Tibial nerve (tissue), 4 donors: ENCODE measurements around the gene SENP1. TPM values are rescaled to one million over a fixed set of nuclear protein-coding genes. Genes with fewer than 3 reads are reported as not detected.

Source experiments
- DNase-seq, 2 donors: peaks; one replicate each; pipeline ENCODE4 v3.0.0-alpha.2; 2019; ENCODE audit warnings: low spot score in 2 of 2
- H3K27ac ChIP-seq, 4 donors: fragments of 200-600 bp; sonication (generic) in 3 of 4; one replicate each; pipeline ENCODE4 v1.5.1; 2017 to 2019; ENCODE audit warnings: mild to moderate bottlenecking in 1 of 4
- H3K27me3 ChIP-seq, 2 donors: fragments of 200-600 bp; sonication (generic) in 1 of 2; one replicate each; pipeline versions ENCODE4 v1.5.1 to v1.6.0; 2017 to 2019
- H3K36me3 ChIP-seq, 3 donors: fragments of 200-600 bp; sonication (generic); one replicate each; pipeline ENCODE4 v1.5.1; 2018 to 2019
- H3K4me1 ChIP-seq, 4 donors: fragments of 200-600 bp; sonication (generic) in 3 of 4; one replicate each; pipeline ENCODE4 v1.5.1; 2017 to 2019
- H3K4me3 ChIP-seq, 4 donors: fragments of 200-600 bp; sonication (generic) in 3 of 4; one replicate each; pipeline ENCODE4 v1.5.1; 2017 to 2019; ENCODE audit warnings: mild to moderate bottlenecking in 1 of 4, moderate library complexity in 1 of 4
- H3K9me3 ChIP-seq, 4 donors: fragments of 200-600 bp; sonication (generic) in 3 of 4; one replicate each; pipeline ENCODE4 v1.5.1; 2017 to 2019
- CTCF ChIP-seq, 5 experiments: fragments of 200-600 bp in 3 of 5; fragments of 450-650 bp in 2 of 5; sonication (generic) in 3 of 5; IDR thresholded peaks; one replicate each; pipeline ENCODE4 v1.5.1; 2016 to 2019; ENCODE audit warnings: antibody characterized with exemption in 5 of 5, mild to moderate bottlenecking in 3 of 5, moderate library complexity in 2 of 5
- EP300 ChIP-seq, 2 donors: sonication (generic); formaldehyde crosslinking; IDR thresholded peaks; one replicate each; pipeline ENCODE4 v1.6.1; 2017; ENCODE audit warnings: antibody characterized with exemption in 2 of 2, mild to moderate bottlenecking in 1 of 2
- POLR2A ChIP-seq, 2 donors: fragments of 450-650 bp; IDR thresholded peaks; one replicate each; pipeline ENCODE4 v1.6.1; 2017; ENCODE audit warnings: antibody characterized with exemption in 2 of 2, mild to moderate bottlenecking in 2 of 2, moderate library complexity in 2 of 2
- WGBS, 2 donors: methylation state at CpG; one replicate each; pipeline ENCODE4 v1.1.5; 2018; 5-methylcytosine and 5-hydroxymethylcytosine counted together
- total RNA-seq, 4 donors: library from RNA; depleted of rRNA; stranded (reverse); fragments of >200 nt; gene quantifications; one replicate each; pipeline ENCODE4 v1.1.0, GENCODE V29; 2016

SENP1 gene
- total RNA-seq, 4 donors from 2014 or later, result 14.7 to 40.0 (median 21.1) TPM

- WGBS, 2 donors, result 71 to 78% methylated on average over 7 of the region's 7 CpGs
- TF ChIP-seq CTCF (IDR thresholded peaks at IDR 0.05), result no peak
- no peak for TF ChIP-seq EP300 (IDR thresholded peaks at IDR 0.05)
- Histone ChIP-seq H3K27ac (no peak overlapping the region), H3K4me1 (no peaks in the 10 kb centered on the region), H3K27me3 (peaks cover 0 to 14% of the 10 kb centered on the region in 2 donors), H3K9me3 (no peaks in the 10 kb centered on the region), H3K4me3 (no peak overlapping the region), H3K36me3 (no peaks in the 10 kb centered on the region)
- DNase-seq, result no peak
Observed at GRCh38 chr12:48022676-48023385, 83.0 kb downstream of the SENP1 start.

GRCh38 chr12:48022180-48022521, 83.7 kb downstream of the SENP1 start:
- H3K4me1 ChIP-seq, result no peaks in the 10 kb centered on the region
- no peak overlapping the region for H3K27ac ChIP-seq
- DNase-seq, result no peak
- 68 to 69% methylated on average over 3 of the region's 3 CpGs for WGBS, 2 donors
- no peak for TF ChIP-seq CTCF (IDR thresholded peaks at IDR 0.05)
- TF ChIP-seq POLR2A (IDR thresholded peaks at IDR 0.05), result no peak
- no peak for TF ChIP-seq EP300 (IDR thresholded peaks at IDR 0.05)
- H3K9me3 ChIP-seq, result no peaks in the 10 kb centered on the region
- no peaks in the 10 kb centered on the region for H3K36me3 ChIP-seq
- H3K27me3 ChIP-seq, result peaks cover 0 to 14% of the 10 kb centered on the region in 2 donors
- no peak overlapping the region for H3K4me3 ChIP-seq

- Histone ChIP-seq H3K9me3 (no peaks in the 10 kb centered on the region), H3K27me3 (peaks cover 0 to 16% of the 10 kb centered on the region in 2 donors), H3K27ac (no peak overlapping the region), H3K4me1 (no peaks in the 10 kb centered on the region), H3K36me3 (no peaks in the 10 kb centered on the region), H3K4me3 (no peak overlapping the region)
- DNase-seq, result no peak
- 40 to 41% methylated on average over 5 of the region's 5 CpGs for WGBS, 2 donors
- TF ChIP-seq POLR2A (IDR thresholded peaks at IDR 0.05) (no peak), EP300 (IDR thresholded peaks at IDR 0.05) (no peak), CTCF (IDR thresholded peaks at IDR 0.05) (no peak)
Observed at GRCh38 chr12:48021485-48022179, 84.2 kb downstream of the SENP1 start.

GRCh38 chr12:48019639-48020265, 86.1 kb downstream of the SENP1 start:
- H3K4me3 ChIP-seq, result no peak overlapping the region
- peaks cover 0 to 21% of the 10 kb centered on the region in 2 donors for H3K27me3 ChIP-seq
- no peaks in the 10 kb centered on the region for H3K9me3 ChIP-seq

More at GRCh38 chr12:48019639-48020265, 86.1 kb downstream of the SENP1 start:
- 56 to 71% methylated on average over 3 of the region's 3 CpGs for WGBS, 2 donors
- no peak for DNase-seq
- no peak overlapping the region for H3K27ac ChIP-seq
- no peak for TF ChIP-seq CTCF (IDR thresholded peaks at IDR 0.05)
- no peak for TF ChIP-seq EP300 (IDR thresholded peaks at IDR 0.05)
- TF ChIP-seq POLR2A (IDR thresholded peaks at IDR 0.05), result no peak
- no peaks in the 10 kb centered on the region for H3K4me1 ChIP-seq
- H3K36me3 ChIP-seq, result no peaks in the 10 kb centered on the region
